NCI-H82 (cell line): ENCODE results near the gene SLC12A7.
"Not testable (repeated sequence)": the region's sequence is repeated elsewhere in the genome, so short reads cannot be mapped to it uniquely, and the experiment has no call there.

ENCODE experiments used
- DNase-seq: peaks from one replicate; lab custom pipeline; 2025; lab: John Stamatoyannopoulos, UW

Gene SLC12A7

DNA sequence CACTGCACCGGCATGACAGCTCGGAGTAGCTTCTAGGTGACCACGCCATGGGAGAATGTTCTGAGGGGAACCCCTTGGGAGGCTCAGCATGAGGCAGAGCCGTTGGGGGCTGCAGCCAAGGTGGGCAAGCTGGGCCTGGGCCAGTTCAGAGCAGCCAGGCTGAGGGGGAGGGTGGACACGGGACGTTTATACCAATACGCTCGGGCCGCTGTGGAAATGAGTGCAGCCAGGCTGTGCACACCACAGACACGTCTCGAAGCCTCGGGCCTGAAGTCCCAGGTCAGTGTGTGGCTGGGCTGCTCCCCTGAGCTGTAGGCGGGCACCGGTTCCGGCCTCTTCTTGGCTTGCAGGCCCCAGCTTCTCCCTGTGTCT lies 28.9 kb upstream of the SLC12A7 start:
- DNase-seq: no peak

DNA sequence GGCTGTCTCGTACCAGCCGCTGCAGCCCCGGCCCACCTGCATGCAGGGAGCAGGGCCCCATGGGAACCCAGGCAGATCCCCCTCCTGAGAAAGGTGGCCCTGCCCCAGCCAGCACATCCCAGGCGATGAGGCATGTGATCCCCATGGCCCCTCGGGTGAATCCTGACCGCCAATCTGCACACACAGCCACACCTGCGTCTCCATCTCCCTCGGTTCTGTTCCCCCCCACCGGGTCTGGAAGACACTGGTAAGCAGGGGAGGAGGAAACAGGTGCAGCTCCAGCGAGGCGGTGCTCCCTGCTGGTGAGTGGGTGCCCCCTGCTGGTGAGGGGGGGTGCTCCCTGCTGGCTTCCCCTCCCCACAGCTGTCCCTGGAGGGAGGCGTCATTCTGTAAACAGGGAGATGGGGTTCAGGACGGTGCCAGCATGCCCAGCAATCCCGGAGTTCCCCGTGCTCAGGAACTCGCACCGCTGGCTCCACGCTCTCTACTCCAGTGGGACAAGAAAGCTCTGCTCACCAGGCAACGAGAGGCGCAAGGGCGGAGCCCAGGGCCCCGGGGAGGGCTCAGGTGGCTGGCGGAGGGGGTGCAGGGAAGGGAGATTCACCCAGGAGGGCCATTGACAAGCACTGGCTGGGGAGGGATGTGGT lies 28.4 kb upstream of the SLC12A7 start:
- DNase-seq: peak; percentile 64

DNA sequence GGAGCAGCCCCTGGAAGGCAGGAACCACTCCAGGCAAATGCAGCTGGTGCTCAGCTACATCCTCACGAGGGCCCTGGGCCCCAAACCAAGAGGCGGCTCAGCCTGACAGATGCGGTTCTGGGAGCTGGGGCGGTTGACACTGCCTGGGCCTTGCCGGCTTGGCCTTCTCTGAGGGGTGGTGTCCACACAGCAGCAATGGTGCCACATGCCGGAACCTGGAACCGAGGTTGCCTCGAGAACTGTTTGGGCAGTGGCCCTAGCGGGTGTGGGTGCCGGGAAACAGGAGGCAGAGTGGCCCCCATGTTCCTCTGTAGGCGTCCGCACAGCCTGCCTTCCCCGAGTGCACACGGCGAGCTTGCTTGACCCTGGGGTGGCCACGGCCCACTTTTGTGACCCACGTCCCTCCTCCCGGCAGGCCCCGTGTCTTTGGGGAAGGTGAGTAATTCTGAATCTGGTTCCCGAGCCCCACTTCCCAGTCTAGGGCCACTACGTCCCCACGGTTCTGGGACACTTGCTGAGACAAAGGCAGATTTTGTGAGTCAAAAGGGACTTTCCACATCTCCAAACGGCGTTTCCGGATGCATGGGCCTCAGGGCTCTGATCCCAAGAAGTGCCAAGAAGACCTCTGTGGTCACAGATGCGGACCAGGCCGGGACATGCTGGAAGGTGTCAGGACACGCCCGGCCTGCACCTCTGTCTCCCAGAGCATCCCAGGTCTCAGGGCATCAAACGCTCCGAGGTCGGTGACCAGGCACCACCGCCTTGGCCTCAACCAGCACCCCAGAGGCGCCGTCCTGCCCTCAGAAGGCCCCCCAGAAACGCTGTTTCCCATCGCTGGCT lies 27.7 kb upstream of the SLC12A7 start:
- no peak for DNase-seq

DNA sequence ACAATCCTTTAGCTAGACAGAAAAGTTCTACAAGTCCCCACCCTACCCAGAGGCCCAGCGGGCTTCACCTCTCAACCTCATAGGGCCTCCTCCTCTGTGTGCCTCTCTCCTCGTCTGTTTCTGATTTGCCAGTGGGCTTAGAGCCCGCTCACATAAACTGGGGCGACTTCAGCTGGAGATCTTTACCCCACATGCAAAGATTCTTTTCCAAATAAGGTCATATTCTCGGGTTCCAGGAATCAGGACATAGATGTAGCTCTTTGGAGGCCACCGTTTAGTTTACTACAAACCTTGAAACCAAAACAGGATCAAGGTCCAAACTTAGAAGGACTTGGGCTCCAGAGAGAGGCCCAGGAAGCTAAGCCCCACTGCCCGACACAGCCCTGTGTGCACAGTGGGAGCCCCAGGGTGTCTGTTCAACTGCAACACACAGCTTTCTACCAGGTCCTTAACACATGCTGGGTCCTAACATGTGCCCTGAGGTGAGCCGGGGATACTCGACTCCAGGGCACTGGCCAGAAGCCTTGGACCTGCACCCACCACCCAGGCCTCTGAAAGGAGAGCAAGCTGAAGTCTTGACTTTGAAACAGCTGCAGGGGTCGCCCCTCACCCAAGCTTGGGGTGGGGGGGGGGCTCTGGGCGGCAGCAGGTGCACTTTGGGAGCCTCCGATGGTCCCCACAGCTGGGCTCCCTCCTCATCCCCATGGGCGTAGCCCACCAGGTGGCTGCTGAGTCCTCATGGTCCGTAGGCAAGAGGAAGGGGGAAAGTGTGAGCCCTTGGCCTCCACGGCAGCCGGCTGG lies 26.8 kb upstream of the SLC12A7 start:
- no peak for DNase-seq

DNA sequence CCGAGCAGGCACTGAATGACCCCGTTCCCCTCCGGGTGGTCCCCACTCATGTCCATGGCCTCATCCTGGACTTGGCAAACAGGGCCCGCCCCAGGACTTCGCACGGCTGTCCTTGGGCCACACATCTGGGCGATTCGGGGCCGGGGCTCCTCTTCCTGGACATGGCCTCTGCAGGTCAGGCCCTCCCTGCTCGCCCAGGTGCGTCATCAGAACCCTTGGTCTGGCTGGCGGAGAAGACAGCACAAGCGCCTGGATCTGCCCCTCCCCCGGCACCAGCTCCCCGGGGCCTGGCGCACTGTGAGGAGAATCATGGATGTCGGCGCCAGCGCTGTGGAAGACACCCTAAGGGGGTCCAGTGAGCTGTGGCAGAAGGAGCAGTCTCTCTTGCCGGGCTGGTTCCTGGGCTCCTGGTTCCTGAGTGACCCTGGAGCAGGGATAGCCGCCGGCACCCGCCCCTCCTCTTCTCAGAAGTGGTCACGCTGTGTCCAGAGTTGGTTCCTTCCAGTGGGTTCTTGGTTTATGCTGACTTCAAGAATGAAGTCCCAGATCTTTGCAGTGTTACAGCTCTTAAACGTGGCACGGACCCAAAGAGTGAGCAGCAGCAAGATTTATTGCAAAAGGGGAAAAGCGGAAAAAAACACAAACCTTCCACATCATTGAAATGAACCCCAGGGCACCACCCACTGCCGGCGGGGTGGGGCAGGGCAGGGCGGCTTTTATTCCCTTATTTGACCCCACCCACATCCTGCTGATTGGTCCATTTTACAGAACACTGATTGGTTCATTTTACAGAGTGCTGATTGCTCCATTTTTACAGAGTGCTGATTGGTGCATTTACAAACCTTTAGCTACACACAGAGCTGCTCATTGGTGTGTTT lies 25.9 kb upstream of the SLC12A7 start:
- DNase-seq: no peak

DNA sequence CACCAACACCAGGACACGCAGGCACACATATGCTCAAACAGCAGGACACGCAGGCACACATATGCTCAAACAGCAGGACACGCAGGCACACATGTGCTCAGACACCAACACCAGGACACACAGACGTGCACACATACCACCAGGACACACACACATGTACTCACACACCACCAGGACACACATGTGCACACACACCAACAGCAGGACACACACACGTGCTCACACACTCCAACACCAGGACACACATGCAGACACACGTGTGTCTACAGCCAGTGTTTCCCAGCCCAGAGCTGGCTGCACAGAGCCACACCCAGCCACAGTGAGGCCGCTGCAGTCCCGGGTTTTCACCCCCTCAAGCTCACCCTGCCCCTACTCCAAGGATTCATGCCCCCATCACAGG lies 25.0 kb upstream of the SLC12A7 start:
- no peak for DNase-seq

DNA sequence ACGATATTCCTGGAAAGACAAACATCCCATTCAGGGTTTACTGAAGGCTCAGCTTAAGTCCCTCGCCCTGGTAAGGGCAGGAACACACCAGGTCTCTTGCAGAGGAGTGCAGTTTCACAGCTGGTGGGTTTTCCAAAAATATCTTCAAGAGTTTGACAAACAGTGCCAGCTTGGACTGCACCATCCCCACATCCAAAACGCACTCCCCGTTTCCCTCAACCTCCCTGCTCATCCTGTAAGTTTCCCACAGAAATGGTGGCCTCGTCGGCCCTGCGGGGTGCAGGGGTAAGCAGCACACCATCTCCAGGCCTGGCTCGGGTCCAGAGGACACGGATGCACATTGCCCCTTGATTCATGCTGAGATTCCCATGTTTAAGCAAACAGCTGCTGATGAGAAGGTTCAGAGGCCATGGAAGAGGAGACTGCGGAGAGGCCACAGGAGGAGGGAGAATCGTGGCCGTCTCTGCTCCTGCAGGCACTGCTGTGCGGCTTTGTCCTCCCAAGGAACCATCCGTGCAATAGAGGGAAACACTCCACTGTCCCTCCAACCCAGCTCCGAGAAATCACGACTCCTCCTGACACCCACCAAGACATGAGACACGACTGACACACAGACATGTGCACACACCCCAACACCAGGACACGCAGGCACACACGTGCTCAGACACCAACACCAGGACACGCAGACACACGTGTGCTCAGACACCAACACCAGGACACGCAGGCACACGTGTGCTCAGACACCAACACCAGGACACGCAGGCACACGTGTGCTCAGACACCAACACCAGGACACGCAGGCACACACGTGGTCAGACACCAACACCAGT lies 24.0 kb upstream of the SLC12A7 start:
- no peak for DNase-seq

DNA sequence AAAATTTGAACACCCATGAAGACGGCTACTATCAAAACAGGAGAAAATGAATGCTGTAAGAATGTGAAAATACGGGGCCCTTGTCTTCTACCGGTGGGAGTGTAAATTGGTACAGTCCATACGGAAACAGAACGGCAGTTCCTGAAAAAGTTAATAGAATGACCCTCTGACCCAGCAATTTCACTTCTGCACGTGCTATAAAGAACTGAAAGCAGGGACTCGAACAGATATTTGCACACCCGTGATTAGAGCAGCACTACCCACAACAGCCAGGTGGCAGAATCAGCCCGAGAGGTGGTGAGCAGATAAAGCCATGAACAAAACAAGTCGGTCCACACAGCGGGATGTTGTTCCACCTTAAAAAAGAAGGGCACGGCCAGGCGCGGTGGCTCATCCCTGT lies 22.6 kb upstream of the SLC12A7 start:
- no peak for DNase-seq

DNA sequence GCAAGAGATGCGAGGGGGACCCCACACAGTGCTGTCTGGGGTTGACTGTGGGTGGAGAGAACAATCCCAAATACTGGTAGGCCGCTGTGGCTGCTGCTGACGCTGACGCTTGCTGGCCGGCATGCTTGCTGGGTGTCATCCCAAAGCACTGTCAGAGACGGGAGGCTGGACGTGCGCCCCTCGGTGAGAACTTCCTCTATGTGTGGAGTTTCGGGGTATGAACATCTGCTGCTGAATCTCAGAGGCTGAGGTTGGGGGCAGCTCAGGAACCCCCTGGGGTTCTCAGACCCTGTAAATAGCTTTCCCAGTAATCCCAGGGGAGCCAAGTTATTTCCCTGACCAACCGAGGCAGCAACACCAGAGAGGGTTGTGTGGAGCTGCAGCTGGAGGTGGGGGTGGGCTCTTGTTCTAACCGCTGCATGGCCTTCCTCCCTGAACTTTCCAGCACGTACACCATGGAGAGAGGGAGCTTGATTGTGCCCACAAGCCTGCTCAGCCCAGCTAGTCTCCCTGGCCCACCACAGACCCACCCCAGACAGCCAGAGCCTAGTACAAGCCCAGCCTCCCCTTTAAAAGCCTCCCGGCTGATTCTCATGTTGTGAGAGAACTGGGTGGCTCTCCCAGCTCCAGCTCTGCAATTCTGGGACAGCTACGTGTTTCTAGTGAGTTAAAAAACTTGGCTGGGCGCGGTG lies 21.8 kb upstream of the SLC12A7 start:
- DNase-seq: no peak

DNA sequence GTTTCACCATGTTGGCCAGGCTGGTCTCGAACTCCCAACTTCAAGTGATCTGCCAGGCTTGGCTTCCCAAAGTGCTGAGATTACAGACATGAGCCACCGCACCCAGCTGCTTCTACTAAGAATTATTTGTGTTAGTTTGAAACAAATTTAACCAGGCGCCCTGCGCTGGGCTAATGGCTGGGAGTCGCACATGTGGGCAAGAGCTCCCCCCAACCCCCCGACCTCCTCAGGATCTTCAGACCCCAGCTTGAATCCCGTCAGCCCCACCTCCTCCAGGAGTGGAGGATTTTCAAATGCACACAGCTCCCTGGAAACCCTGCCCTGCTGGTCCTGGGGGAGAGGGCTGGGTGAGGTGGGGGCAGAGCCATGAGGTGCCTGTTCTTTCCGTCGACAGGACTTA lies 21.2 kb upstream of the SLC12A7 start:
- DNase-seq: no peak

DNA sequence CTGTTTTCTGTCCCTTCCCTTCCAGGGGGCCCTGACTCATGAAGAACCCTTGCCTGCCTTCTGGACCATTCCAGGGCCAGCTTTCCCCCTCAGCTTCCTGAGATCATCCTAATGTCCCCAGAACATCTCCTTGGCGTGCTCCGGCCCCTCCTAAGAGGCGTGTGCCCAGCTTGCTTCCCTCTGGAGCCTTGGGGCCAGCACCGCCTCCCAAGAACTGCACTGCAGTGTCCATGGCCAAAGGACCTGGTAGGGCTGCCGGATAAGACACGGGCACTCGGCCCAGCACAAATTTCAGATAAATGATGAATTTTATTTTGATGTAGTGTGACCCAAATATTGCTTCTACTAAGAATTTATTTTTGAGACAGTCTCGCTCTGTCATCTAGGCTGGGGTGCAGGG lies 20.7 kb upstream of the SLC12A7 start:
- DNase-seq: no peak

DNA sequence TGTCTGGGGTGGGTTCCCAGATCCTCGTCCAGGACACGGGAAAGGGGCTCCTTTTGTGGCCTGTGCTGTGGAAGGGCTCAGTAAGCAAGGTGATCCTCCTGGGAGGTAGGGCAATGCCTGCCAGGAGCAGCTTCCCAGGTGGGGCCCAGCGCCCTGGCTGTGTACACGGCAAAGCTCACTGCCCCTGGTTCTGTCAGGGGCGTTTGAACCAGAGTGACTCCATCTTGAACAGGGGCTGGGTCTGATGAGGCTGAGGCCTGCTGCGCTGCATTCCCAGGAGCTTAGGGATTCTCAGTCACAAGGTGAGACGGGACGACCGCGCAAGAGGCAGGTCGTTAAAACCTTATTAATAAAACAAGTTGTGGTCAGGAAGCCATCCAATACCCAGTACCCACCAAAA lies 19.9 kb upstream of the SLC12A7 start:
- DNase-seq: no peak

DNA sequence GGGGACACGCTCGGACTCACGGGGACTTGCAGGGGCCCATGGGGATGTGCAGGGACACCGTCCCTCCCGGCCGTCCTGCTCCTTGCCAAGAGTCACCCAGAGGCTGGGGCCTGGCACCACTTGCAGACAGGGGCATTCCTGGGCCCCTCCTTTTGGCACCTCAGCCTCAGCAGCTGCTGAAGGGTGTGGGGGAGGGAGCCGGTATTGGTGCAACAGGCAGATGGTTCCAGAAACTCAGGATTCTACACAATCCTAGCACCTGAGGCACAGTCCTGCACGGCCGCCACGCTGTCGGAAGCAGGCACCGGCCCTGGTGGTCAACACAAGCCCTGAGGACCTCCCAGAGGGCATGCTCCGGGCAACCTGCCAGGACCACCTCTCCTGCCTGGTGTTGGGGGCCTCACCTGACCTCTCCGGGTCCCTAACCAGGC lies 19.3 kb upstream of the SLC12A7 start:
- no peak for DNase-seq

DNA sequence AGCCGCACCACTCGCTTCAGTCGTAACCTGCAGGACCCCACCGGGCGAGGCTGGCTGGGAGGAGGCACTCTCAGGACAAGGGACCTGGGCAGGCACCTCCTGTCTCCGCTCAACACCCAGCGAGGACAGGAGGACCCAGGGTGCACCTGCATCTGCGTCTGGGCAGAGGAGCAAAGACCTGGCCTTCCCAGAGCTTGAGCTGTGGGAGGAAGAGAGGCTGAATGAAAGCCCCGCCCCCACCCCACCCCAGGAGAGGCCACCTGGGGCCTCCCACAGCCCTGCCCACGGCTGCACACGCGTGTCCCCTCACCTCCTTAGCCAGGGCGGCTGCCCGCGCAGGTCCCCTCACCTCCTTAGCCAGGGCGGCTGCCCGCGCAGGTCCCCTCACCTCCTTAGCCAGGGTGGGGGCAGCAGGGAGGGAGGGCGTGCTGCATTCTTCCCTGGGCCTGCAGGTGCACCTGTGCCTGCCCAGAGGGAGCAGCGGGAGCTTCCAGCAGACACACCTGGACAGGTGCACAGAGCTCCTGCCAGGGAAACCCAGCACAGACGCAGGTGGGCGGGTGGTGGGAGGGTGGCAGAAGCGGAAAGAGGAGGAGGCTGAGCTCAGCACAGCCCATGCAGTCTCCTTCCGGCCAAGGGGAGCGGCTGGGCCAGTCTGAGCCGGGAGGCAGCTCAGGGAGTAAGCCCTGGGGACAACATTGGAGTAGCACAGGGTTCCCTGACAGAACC lies 18.5 kb upstream of the SLC12A7 start:
- no peak for DNase-seq

DNA sequence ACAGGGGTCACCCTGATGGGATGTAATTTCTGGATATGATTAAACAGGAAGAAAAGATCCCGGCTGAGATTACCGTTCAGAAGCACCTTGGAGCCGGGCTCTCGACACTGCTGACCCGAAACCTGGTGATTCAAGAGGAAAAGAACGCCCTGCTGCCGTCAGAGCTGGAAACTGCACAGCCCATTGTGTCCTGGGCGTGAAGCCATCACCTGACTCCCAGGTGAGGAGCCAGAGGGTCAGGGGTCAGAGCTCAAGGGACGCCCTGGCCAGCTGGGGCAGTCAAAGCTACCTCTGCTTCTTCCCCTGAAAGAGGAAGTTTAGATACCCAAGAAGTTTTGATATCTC lies 17.8 kb upstream of the SLC12A7 start:
- no peak for DNase-seq

DNA sequence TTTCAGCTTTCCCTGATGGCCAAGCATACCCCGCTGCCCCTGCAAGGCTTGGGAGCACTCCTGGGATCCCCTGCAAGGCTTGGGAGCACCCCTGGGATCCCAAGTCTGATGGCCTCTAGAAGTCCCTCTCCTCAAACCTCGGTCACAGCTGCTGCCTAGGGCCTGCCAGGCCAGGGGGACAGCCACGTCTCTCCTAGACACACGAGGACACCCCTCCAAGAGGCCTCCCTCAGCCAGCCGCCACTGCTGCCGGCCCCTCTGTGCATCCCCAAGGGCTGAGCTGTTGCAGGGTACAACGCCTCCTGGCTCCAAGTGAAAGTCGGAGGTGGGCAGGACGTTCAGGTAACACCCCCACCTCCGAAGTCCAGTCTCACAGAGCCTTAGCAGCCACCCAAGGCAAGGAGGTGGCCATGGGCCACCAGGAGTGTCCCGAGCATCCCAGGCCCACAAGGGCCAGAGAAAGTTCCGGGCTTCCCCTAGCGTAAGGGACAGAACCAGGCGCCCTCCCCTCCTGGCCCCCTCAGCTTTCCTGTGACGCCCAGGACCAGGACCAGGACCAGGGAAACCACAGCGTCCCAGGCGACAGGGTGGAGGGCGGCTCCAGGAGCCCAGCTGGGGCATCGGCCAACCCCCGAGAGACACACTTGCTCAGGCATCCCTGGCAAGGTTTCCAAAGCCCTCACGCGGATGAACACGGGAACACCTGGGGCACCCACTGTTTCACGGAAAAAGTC lies 17.3 kb upstream of the SLC12A7 start:
- DNase-seq: no peak

DNA sequence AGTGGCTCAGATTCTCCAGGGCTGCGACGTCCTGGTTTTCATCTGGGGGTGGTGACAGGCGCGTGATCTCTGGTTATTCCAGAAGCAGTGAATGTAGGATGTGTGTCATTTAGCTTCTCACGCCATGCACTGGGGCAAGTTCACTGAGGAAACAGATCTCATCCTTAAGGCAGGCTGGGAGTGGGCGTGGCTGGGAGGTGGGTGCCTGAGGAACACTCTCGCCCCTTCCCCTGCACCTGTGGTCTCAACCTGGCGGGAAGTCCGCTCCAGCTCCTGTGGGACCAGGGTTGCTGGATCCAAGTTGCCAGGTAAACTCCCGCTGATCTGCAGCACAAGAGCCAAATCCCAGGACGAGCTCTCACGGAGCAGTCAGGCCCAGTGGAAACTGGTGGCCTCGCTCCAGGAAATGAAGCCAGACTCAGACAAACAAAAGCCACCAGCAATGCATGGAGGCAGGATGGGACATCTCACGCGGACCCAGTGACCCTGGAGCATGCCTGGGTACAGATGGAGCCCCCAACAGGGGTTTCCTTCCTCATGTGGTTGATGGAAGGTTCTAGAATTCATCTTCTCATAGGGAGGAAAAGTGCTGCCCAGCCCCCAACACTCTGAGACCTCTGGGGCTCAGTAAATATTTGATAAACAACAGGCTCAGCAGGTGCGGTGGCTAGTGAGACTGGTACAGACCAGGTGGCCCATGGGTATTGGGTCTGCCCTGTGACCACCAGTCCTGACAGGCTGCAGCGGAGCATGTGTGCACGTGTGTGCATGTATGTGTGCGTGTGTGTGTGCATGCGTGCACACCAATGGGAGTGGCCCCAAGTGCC lies 16.3 kb upstream of the SLC12A7 start:
- DNase-seq: no peak

DNA sequence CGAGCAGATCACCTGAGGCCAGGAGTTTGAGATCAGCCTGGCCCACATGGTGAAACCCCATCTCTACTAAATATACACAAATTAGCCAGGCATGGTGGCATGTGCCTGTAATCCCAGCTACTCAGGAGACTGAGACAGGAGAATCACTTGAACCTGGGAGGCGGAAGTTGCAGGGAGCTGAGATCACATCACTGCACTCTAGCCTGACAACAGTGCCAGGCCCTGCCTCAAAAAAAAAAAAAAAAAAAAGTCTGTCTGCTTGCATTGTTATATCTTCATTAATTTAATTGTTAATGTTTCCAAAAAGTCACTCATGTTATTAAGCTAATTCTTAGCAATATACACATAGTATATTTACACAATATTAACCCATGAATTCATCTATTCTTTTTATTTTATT lies 13.8 kb upstream of the SLC12A7 start:
- not testable (repeated sequence) for DNase-seq
